SK-N-SH treated with all-trans-retinoic acid at 6 μM for 48 hours (cell line): ENCODE results near the gene SAMD4B.

ENCODE experiments used
- ATAC-seq: fragments of 200-7000 bp; cut with Tn5 transposase; 3 replicates; pipeline ENCODE4 v1.9.1; 2020; ENCODE audit warnings: mild to moderate bottlenecking, moderate library complexity
- ARNTL ChIP-seq: fragments of 450-650 bp; formaldehyde crosslinking; IDR thresholded peaks from 2 replicates; pipeline ENCODE4 v1.5.0; 2020; ENCODE audit warnings: low read depth, mild to moderate bottlenecking, moderate library complexity, borderline replicate concordance
- BACH2 ChIP-seq: fragments of 250-450 bp; sonication (Bioruptor Pico); IDR thresholded peaks from 2 replicates; pipeline ENCODE4 v1.9.0; 2021; ENCODE audit warnings: mild to moderate bottlenecking, borderline replicate concordance
- CREB5 ChIP-seq: fragments of 250-450 bp; sonication (Bioruptor Pico); IDR thresholded peaks from 2 replicates; pipeline ENCODE4 v1.5.1; 2020; ENCODE audit warnings: low read depth, mild to moderate bottlenecking, moderate library complexity
- CSDC2 ChIP-seq: fragments of 250-450 bp; sonication (Bioruptor Pico); IDR thresholded peaks from 2 replicates; pipeline ENCODE4 v1.5.0; 2020; ENCODE audit warnings: mild to moderate bottlenecking, moderate library complexity
- CSRNP3 ChIP-seq: fragments of 250-450 bp; sonication (Bioruptor Pico); IDR thresholded peaks from 2 replicates; pipeline ENCODE4 v1.5.1; 2021; ENCODE audit warnings: mild to moderate bottlenecking, moderate library complexity
- ESRRG ChIP-seq: fragments of 250-450 bp; sonication (Bioruptor Pico); IDR thresholded peaks from 2 replicates; pipeline ENCODE4 v1.6.1; 2021; ENCODE audit warnings: mild to moderate bottlenecking
- GLIS3 ChIP-seq: fragments of 250-450 bp; sonication (Bioruptor Pico); IDR thresholded peaks from 2 replicates; pipeline ENCODE4 v1.5.0; 2020; ENCODE audit warnings: mild to moderate bottlenecking, moderate library complexity
- ISL1 ChIP-seq: fragments of 250-450 bp; sonication (Bioruptor Pico); IDR thresholded peaks from 2 replicates; pipeline ENCODE4 v2.1.2; 2022; ENCODE audit warnings: mild to moderate bottlenecking, moderate library complexity
- OSR1 ChIP-seq: fragments of 250-450 bp; sonication (Bioruptor Pico); IDR thresholded peaks from 2 replicates; pipeline ENCODE4 v1.8.0; 2022; ENCODE audit warnings: moderate library complexity, mild to moderate bottlenecking, inconsistent platforms
- PATZ1 ChIP-seq: fragments of 250-450 bp; sonication (Bioruptor Pico); IDR thresholded peaks from 2 replicates; pipeline ENCODE4 v1.8.0; 2020; ENCODE audit warnings: mild to moderate bottlenecking, moderate library complexity, borderline replicate concordance
- POU6F1 ChIP-seq: fragments of 250-450 bp; sonication (Bioruptor Pico); IDR thresholded peaks from 2 replicates; pipeline ENCODE4 v1.8.0; 2021; ENCODE audit warnings: low read depth, mild to moderate bottlenecking, moderate library complexity, borderline replicate concordance
- PPARA ChIP-seq: fragments of 250-450 bp; sonication (Bioruptor Pico); IDR thresholded peaks from 2 replicates; pipeline ENCODE4 v1.5.0; 2020; ENCODE audit warnings: mild to moderate bottlenecking, borderline replicate concordance
- RARB ChIP-seq: fragments of 250-450 bp; sonication (Bioruptor Pico); IDR thresholded peaks from 2 replicates; pipeline ENCODE4 v1.8.0; 2021; ENCODE audit warnings: mild to moderate bottlenecking, moderate library complexity
- SNAI2 ChIP-seq: fragments of 250-450 bp; sonication (Bioruptor Pico); IDR thresholded peaks from 2 replicates; pipeline ENCODE4 v1.5.0; 2020; ENCODE audit warnings: mild to moderate bottlenecking, moderate library complexity
- TCF4 ChIP-seq: fragments of 250-450 bp; sonication (Bioruptor Pico); IDR thresholded peaks from 2 replicates; pipeline ENCODE4 v1.8.0; 2021; ENCODE audit warnings: mild to moderate bottlenecking, moderate library complexity, borderline replicate concordance
- TOX ChIP-seq: fragments of 250-450 bp; sonication (Bioruptor Pico); IDR thresholded peaks from 2 replicates; pipeline ENCODE4 v1.8.0; 2021; ENCODE audit warnings: mild to moderate bottlenecking, moderate library complexity, borderline replicate concordance
- TSHZ2 ChIP-seq: fragments of 250-450 bp; sonication (Bioruptor Pico); IDR thresholded peaks from 2 replicates; pipeline ENCODE4 v1.5.0; 2020; ENCODE audit warnings: mild to moderate bottlenecking, moderate library complexity
- ZC3H10 ChIP-seq: fragments of 250-450 bp; sonication (Bioruptor Pico); IDR thresholded peaks from 2 replicates; pipeline ENCODE4 v1.5.1; 2021; ENCODE audit warnings: mild to moderate bottlenecking, moderate library complexity
- ZFP3 ChIP-seq: fragments of 250-450 bp; sonication (Bioruptor Pico); IDR thresholded peaks from 2 replicates; pipeline ENCODE4 v1.5.0; 2020; ENCODE audit warnings: mild to moderate bottlenecking, moderate library complexity
- ZFP30 ChIP-seq: fragments of 450-650 bp; formaldehyde crosslinking; IDR thresholded peaks from 2 replicates; pipeline ENCODE4 v1.5.0; 2022; ENCODE audit warnings: mild to moderate bottlenecking, moderate library complexity
- ZNF565 ChIP-seq: fragments of 450-650 bp; formaldehyde crosslinking; conservative IDR thresholded peaks from 2 replicates; pipeline ENCODE4 v1.5.0; 2020; ENCODE audit warnings: low read depth, mild to moderate bottlenecking, moderate library complexity
- ZNF70 ChIP-seq: fragments of 450-650 bp; formaldehyde crosslinking; IDR thresholded peaks from 2 replicates; pipeline ENCODE4 v1.5.0; 2020; ENCODE audit warnings: mild to moderate bottlenecking, moderate library complexity
- ZNF8 ChIP-seq: fragments of 450-650 bp; formaldehyde crosslinking; IDR thresholded peaks from 2 replicates; pipeline ENCODE4 v1.5.0; 2020; ENCODE audit warnings: mild to moderate bottlenecking, moderate library complexity

The SAMD4B gene

GRCh38 chr19:39401549-39402345 lies 59.5 kb downstream of the SAMD4B start:
- ATAC-seq: peak; percentile 21

GRCh38 chr19:39402346-39403300 lies 60.4 kb downstream of the SAMD4B start:
- peak; percentile 38; the same call in 1 of the 2 replicates for TF ChIP-seq ZC3H10 (CRISPR knock-in tag)
- TF ChIP-seq ESRRG: no peak
- no peak; the same call in 1 of the 2 replicates for TF ChIP-seq ZFP3
- ATAC-seq: peak; percentile 35

More at GRCh38 chr19:39401549-39402345, 59.5 kb downstream of the SAMD4B start:
- TF ChIP-seq PATZ1 (CRISPR knock-in tag): no peak
- TF ChIP-seq CSDC2 (CRISPR knock-in tag): 0 out of 2 replicates have a peak, but pooled peaks have one; percentile 33

- peak; percentile 64 for ATAC-seq
- TF ChIP-seq ARNTL (CRISPR knock-in tag): no peak
- TF ChIP-seq TSHZ2 (CRISPR knock-in tag): no peak
- TF ChIP-seq ESRRG: no peak
- TF ChIP-seq CSDC2 (CRISPR knock-in tag): peak; percentile 74; the same call in 1 of the 2 replicates
- TF ChIP-seq RARB (CRISPR knock-in tag): 0 out of 2 replicates have a peak, but pooled peaks have one; percentile 62
- TF ChIP-seq ZNF70 (CRISPR knock-in tag): no peak
- no peak for TF ChIP-seq BACH2 (CRISPR knock-in tag)
- no peak for TF ChIP-seq PPARA (CRISPR knock-in tag)
- no peak for TF ChIP-seq ZNF565 (CRISPR knock-in tag)
- TF ChIP-seq GLIS3 (CRISPR knock-in tag): no peak; the same call in 1 of the 2 replicates
- TF ChIP-seq ZNF8 (CRISPR knock-in tag): no peak
- no peak for TF ChIP-seq POU6F1 (CRISPR knock-in tag)
- no peak for TF ChIP-seq CSRNP3 (CRISPR knock-in tag)
- TF ChIP-seq TCF4 (CRISPR knock-in tag): no peak
- TF ChIP-seq OSR1 (CRISPR knock-in tag): no peak
- no peak for TF ChIP-seq ZFP3
- TF ChIP-seq SNAI2 (CRISPR knock-in tag): no peak
- TF ChIP-seq ZFP30: no peak
- TF ChIP-seq ISL1 (CRISPR knock-in tag): peak; percentile 24; the same call in 1 of the 2 replicates
- TF ChIP-seq CREB5: no peak
- TF ChIP-seq TOX: no peak
- TF ChIP-seq PATZ1 (CRISPR knock-in tag): peak; percentile 67; the same call in 1 of the 2 replicates
- TF ChIP-seq ZC3H10 (CRISPR knock-in tag): no peak
Observed at GRCh38 chr19:39403331-39404312, 61.4 kb downstream of the SAMD4B start.
